ENCODE measurements around the gene HNRNPLL. TPM values are rescaled to one million over a fixed set of nuclear protein-coding genes. Genes with fewer than 3 reads are reported as not detected.
A peak's percentile ranks its signal among the peaks of the same experiment; 100 is the strongest.

Gene HNRNPLL
- total RNA-seq, 3 donors from 2014 or later (not counting 1 experiment from before 2014, with no cell fraction given): 7.3 to 18.4 (median 8.8) TPM

- no peak overlapping the region for H3K4me3 ChIP-seq (ENCODE audit: low read length)
- WGBS (ENCODE audit: insufficient coverage): 95% methylated on average over 2 of the region's 2 CpGs
- no peak for TF ChIP-seq CTCF (IDR thresholded peaks at IDR 0.05)
- H3K27ac ChIP-seq (ENCODE audit: low read length): no peak overlapping the region
- ATAC-seq: no peak
- peaks cover 42 to 51% of the 10 kb centered on the region in 2 donors for H3K27me3 Mint-ChIP-seq (ENCODE audit: low read depth in 2 of 2)
- no peak overlapping the region for H3K27ac Mint-ChIP-seq
- DNase-seq: no peak
- intact Hi-C loops (cut with micrococcal nuclease): no loop called here
- no peaks in the 10 kb centered on the region for H3K9me3 ChIP-seq (ENCODE audit: control insufficient read depth, insufficient read depth, low read length)
- peaks cover 9% of the 10 kb centered on the region for H3K27me3 ChIP-seq (ENCODE audit: control insufficient read depth, insufficient read depth, low read length)
- no peaks in the 10 kb centered on the region for H3K9me3 Mint-ChIP-seq
- H3K4me1 Mint-ChIP-seq: peaks cover 0 to 5% of the 10 kb centered on the region in 2 donors
- H3K4me1 ChIP-seq (ENCODE audit: control insufficient read depth, insufficient read depth, low read length): peaks cover 22% of the 10 kb centered on the region
- no peak overlapping the region for H3K4me3 Mint-ChIP-seq
- no peaks in the 10 kb centered on the region for H3K36me3 Mint-ChIP-seq
- no peaks in the 10 kb centered on the region for H3K36me3 ChIP-seq (ENCODE audit: control insufficient read depth, insufficient read depth, low read length)
Measured at GRCh38 chr2:38532366-38532765, 70.4 kb downstream of the HNRNPLL start.

GRCh38 chr2:38529208-38529607, 73.5 kb downstream of the HNRNPLL start:
- H3K36me3 Mint-ChIP-seq: no peaks in the 10 kb centered on the region
- no peaks in the 10 kb centered on the region for H3K9me3 Mint-ChIP-seq
- WGBS (ENCODE audit: insufficient coverage): 96% methylated on average over 14 of the region's 14 CpGs
- intact Hi-C loops (cut with micrococcal nuclease): no loop called here
- H3K27ac Mint-ChIP-seq: no peak overlapping the region
- Histone ChIP-seq H3K9me3 (ENCODE audit: control insufficient read depth, insufficient read depth, low read length) (no peaks in the 10 kb centered on the region), H3K36me3 (ENCODE audit: control insufficient read depth, insufficient read depth, low read length) (no peaks in the 10 kb centered on the region), H3K27ac (ENCODE audit: low read length) (no peak overlapping the region), H3K27me3 (ENCODE audit: control insufficient read depth, insufficient read depth, low read length) (peaks cover 12% of the 10 kb centered on the region), H3K4me1 (ENCODE audit: control insufficient read depth, insufficient read depth, low read length) (peaks cover 12% of the 10 kb centered on the region), H3K4me3 (ENCODE audit: low read length) (no peak overlapping the region)
- peaks cover 42 to 54% of the 10 kb centered on the region in 2 donors for H3K27me3 Mint-ChIP-seq (ENCODE audit: low read depth in 2 of 2)
- no peak for TF ChIP-seq CTCF (IDR thresholded peaks at IDR 0.05)
- H3K4me1 Mint-ChIP-seq: peaks cover 0 to 5% of the 10 kb centered on the region in 2 donors
- ATAC-seq: no peak
- H3K4me3 Mint-ChIP-seq: no peak overlapping the region
- DNase-seq: no peak

- ATAC-seq (no peak), DNase-seq (no peak)
- no peak for TF ChIP-seq CTCF (IDR thresholded peaks at IDR 0.05)
- no peak overlapping the region for H3K4me3 ChIP-seq (ENCODE audit: low read length)
- H3K9me3 ChIP-seq (ENCODE audit: control insufficient read depth, insufficient read depth, low read length): no peaks in the 10 kb centered on the region
- no peak overlapping the region for H3K27ac ChIP-seq (ENCODE audit: low read length)
- H3K4me1 ChIP-seq (ENCODE audit: control insufficient read depth, insufficient read depth, low read length): peaks cover 7% of the 10 kb centered on the region
- Mint-ChIP-seq H3K4me3 (no peak overlapping the region), H3K4me1 (peaks cover 0 to 5% of the 10 kb centered on the region in 2 donors), H3K27me3 (ENCODE audit: low read depth in 2 of 2) (peaks cover 39 to 53% of the 10 kb centered on the region in 2 donors), H3K9me3 (no peaks in the 10 kb centered on the region), H3K36me3 (no peaks in the 10 kb centered on the region), H3K27ac (no peak overlapping the region)
- WGBS (ENCODE audit: insufficient coverage): 70% methylated on average over 3 of the region's 5 CpGs
- peaks cover 12% of the 10 kb centered on the region for H3K27me3 ChIP-seq (ENCODE audit: control insufficient read depth, insufficient read depth, low read length)
- no peaks in the 10 kb centered on the region for H3K36me3 ChIP-seq (ENCODE audit: control insufficient read depth, insufficient read depth, low read length)
- intact Hi-C loops (cut with micrococcal nuclease): no loop called here
Measured at GRCh38 chr2:38528534-38528933, 74.2 kb downstream of the HNRNPLL start.

GRCh38 chr2:38528008-38528442, 74.7 kb downstream of the HNRNPLL start:
- peaks cover 37 to 53% of the 10 kb centered on the region in 2 donors for H3K27me3 Mint-ChIP-seq (ENCODE audit: low read depth in 2 of 2)

More at GRCh38 chr2:38528008-38528442, 74.7 kb downstream of the HNRNPLL start:
- no peaks in the 10 kb centered on the region for H3K9me3 ChIP-seq (ENCODE audit: control insufficient read depth, insufficient read depth, low read length)
- no peak overlapping the region for H3K27ac Mint-ChIP-seq
- no peaks in the 10 kb centered on the region for H3K36me3 Mint-ChIP-seq
- no peak overlapping the region for H3K27ac ChIP-seq (ENCODE audit: low read length)
- H3K27me3 ChIP-seq (ENCODE audit: control insufficient read depth, insufficient read depth, low read length): peaks cover 12% of the 10 kb centered on the region
- peaks cover 0 to 2% of the 10 kb centered on the region in 2 donors for H3K4me1 Mint-ChIP-seq
- H3K36me3 ChIP-seq (ENCODE audit: control insufficient read depth, insufficient read depth, low read length): no peaks in the 10 kb centered on the region
- DNase-seq: peak in 1 of 2 donors; percentile 19
- H3K4me3 ChIP-seq (ENCODE audit: low read length): no peak overlapping the region
- peaks cover 5% of the 10 kb centered on the region for H3K4me1 ChIP-seq (ENCODE audit: control insufficient read depth, insufficient read depth, low read length)
- 3% methylated on average over 27 of the region's 27 CpGs for WGBS (ENCODE audit: insufficient coverage)
- TF ChIP-seq CTCF (IDR thresholded peaks at IDR 0.05): no peak
- intact Hi-C loops (cut with micrococcal nuclease): no loop called here
- no peak overlapping the region for H3K4me3 Mint-ChIP-seq
- ATAC-seq: peak in 1 of 3 donors; percentile 57
- H3K9me3 Mint-ChIP-seq: no peaks in the 10 kb centered on the region
